Activated CD8-positive, alpha-beta memory T cell treated with anti-CD3 and anti-CD28 coated beads, Interleukin-2, amount 50 U/mL, for 48 hours (primary cell): ENCODE measurements around the gene AGAP5.

Experiments
- DNase-seq: peaks from one replicate; pipeline ENCODE4 v3.0.0-alpha.2; 2020

The AGAP5 gene

GRCh38 chr10:73650537-73651331, 47.2 kb downstream of the AGAP5 start:
- DNase-seq: no peak

- no peak for DNase-seq
Measured at GRCh38 chr10:73649876-73650536, 47.9 kb downstream of the AGAP5 start.

- DNase-seq: no peak
Measured at GRCh38 chr10:73648975-73649829, 48.7 kb downstream of the AGAP5 start.

- DNase-seq: peak; percentile 57
Measured at GRCh38 chr10:73647875-73648651, 49.8 kb downstream of the AGAP5 start.

GRCh38 chr10:73647211-73647874, 50.6 kb downstream of the AGAP5 start:
- peak; percentile 73 for DNase-seq

- DNase-seq: no peak
Measured at GRCh38 chr10:73646598-73647041, 51.3 kb downstream of the AGAP5 start.

- no peak for DNase-seq
Measured at GRCh38 chr10:73645251-73645650, 52.7 kb downstream of the AGAP5 start.

- no peak for DNase-seq
Measured at GRCh38 chr10:73644767-73645166, 53.1 kb downstream of the AGAP5 start.

GRCh38 chr10:73644015-73644743, 53.7 kb downstream of the AGAP5 start:
- DNase-seq: peak; percentile 62

GRCh38 chr10:73643362-73643761, 54.5 kb downstream of the AGAP5 start:
- no peak for DNase-seq

- DNase-seq: no peak
Measured at GRCh38 chr10:73641328-73642060, 56.4 kb downstream of the AGAP5 start, which contains the start of gene MYOZ1. TSS of gene MYOZ1 (minus strand) at chr10:73641474. CDS start at chr10:73640017, 1,457 bp downstream.

GRCh38 chr10:73639286-73639685, 58.6 kb downstream of the AGAP5 start:
- no peak for DNase-seq

- DNase-seq: no peak
Measured at GRCh38 chr10:73635781-73636180, 62.1 kb downstream of the AGAP5 start.

GRCh38 chr10:73634421-73634820, 63.5 kb downstream of the AGAP5 start:
- DNase-seq: no peak

- no peak for DNase-seq
Measured at GRCh38 chr10:73629165-73629564, 68.7 kb downstream of the AGAP5 start.

GRCh38 chr10:73628405-73628804, 69.5 kb downstream of the AGAP5 start:
- DNase-seq: no peak

GRCh38 chr10:73627300-73627699, 70.6 kb downstream of the AGAP5 start:
- no peak for DNase-seq

GRCh38 chr10:73625884-73626752, 71.8 kb downstream of the AGAP5 start:
- DNase-seq: peak; percentile 91
